Glomerular endothelial cell (primary cell): ENCODE measurements around the gene SAT1. TPM values are rescaled to one million over a fixed set of nuclear protein-coding genes. Genes with fewer than 3 reads are reported as not detected.

Experiments
- total RNA-seq: library from RNA; depleted of rRNA; stranded (reverse); fragments of >200 nt; gene quantifications from 2 replicates; pipeline ENCODE4 v1.2.3, GENCODE V29; 2015

The SAT1 gene
- total RNA-seq, 1 donor from 2014 or later, result 334 TPM

Other genes with a start within 250 kb of the SAT1 start
- 186 and 210 TPM in 2 replicates for gene PRDX4, start 115.7 kb upstream of the SAT1 start, total RNA-seq
- gene ACOT9, start 39.9 kb upstream of the SAT1 start, total RNA-seq, result 64.1 and 90.7 TPM in 2 replicates
- 15.9 and 16.2 TPM in 2 replicates for gene APOO, start 124.8 kb downstream of the SAT1 start, total RNA-seq
- gene CXorf58, start 124.8 kb downstream of the SAT1 start, total RNA-seq, result not detected in 2 replicates
- 2.8 and 3.4 TPM in 2 replicates for gene KLHL15, start 244.0 kb downstream of the SAT1 start, total RNA-seq